Thyroid gland (tissue), 4 donors: ENCODE measurements around the gene MAPK7. TPM values are rescaled to one million over a fixed set of nuclear protein-coding genes. Genes with fewer than 3 reads are reported as not detected.

Source experiments
- DNase-seq, 2 donors: peaks; one replicate each; pipeline ENCODE4 v3.0.0-alpha.2; 2019
- H3K27ac ChIP-seq, 3 donors: fragments of 200-600 bp; sonication (generic); 1 replicate in 2 of 3; 2 replicates in 1 of 3; pipeline ENCODE4 v1.5.1; 2016 to 2019; ENCODE audit warnings: mild to moderate bottlenecking in 1 of 3, moderate library complexity in 1 of 3
- H3K27me3 ChIP-seq: fragments of 200-600 bp; sonication (generic); one replicate; pipeline ENCODE4 v1.5.1; 2019
- H3K36me3 ChIP-seq, 2 donors: fragments of 200-600 bp; sonication (generic); one replicate each; pipeline ENCODE4 v1.5.1; 2016 to 2019
- H3K4me1 ChIP-seq, 2 donors: fragments of 200-600 bp; sonication (generic); one replicate each; pipeline ENCODE4 v1.5.1; 2017 to 2019
- H3K4me3 ChIP-seq, 3 donors: fragments of 200-600 bp; sonication (generic); replicated peaks in 1 of 3; 1 replicate in 2 of 3; 2 replicates in 1 of 3; pipeline ENCODE4 v1.5.1; 2016; ENCODE audit warnings: mild to moderate bottlenecking in 1 of 3
- H3K9me3 ChIP-seq: fragments of 200-600 bp; sonication (generic); one replicate; pipeline ENCODE4 v1.5.1; 2017
- POLR2A ChIP-seq, 2 donors: fragments of 450-650 bp; IDR thresholded peaks; one replicate each; pipeline ENCODE4 v1.6.1; 2017; ENCODE audit warnings: antibody characterized with exemption in 2 of 2, mild to moderate bottlenecking in 2 of 2, moderate library complexity in 1 of 2
- WGBS, 2 donors: methylation state at CpG; one replicate each; pipeline ENCODE4 v1.1.5; 2017; 5-methylcytosine and 5-hydroxymethylcytosine counted together
- intact Hi-C: fragments of 100-400 bp; cut with DNase I; formaldehyde crosslinking; loops from one replicate; pipeline ENCODE4 v1.15.1; 2023
- total RNA-seq, 4 donors: library from RNA; depleted of rRNA; stranded (reverse); fragments of >200 nt; gene quantifications; one replicate each; pipeline ENCODE4 v1.2.3, GENCODE V29; 2016
- TF ChIP-seq, protein P1 (sequence below), 6 experiments: fragments of 200-600 bp in 3 of 6; fragments of 450-650 bp in 3 of 6; sonication (generic) in 3 of 6; IDR thresholded peaks; one replicate each; pipeline ENCODE4 v1.5.1; 2016 to 2019; ENCODE audit warnings: antibody characterized with exemption in 6 of 6, mild to moderate bottlenecking in 2 of 6, inconsistent platforms in 1 of 6, moderate library complexity in 1 of 6

MAPK7 gene
- total RNA-seq, 4 donors from 2014 or later, result 22.4 to 46.5 (median 31.3) TPM

- intact Hi-C loops, result no loop called here
Observed at GRCh38 chr17:19372866-19373504, 5.3 kb upstream of the MAPK7 start.

DNA sequence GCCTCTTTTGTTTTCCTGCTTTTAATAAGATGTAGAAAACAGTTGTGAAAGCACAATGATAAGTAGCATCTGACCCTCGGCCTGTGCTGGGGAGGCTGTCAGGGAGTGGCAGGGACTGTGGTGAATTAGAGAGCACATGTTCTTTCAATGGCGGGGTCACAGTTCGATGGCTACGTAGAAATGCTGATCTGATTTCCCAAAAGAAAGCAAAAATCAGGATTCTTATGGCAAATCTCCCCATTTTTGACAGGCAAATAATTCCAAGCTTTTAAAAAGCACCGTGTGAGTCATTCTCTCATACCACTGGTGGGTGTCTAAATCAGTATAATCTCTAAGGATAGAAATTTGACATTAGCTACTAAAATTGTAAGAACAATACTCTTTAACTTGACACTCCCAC, 4.2 kb upstream of the MAPK7 start:
- Histone ChIP-seq H3K27ac (no peak overlapping the region), H3K36me3 (no peaks in the 10 kb centered on the region), H3K27me3 (no peaks in the 10 kb centered on the region), H3K4me1 (peaks cover 5 to 7% of the 10 kb centered on the region in 2 donors), H3K4me3 (no peak overlapping the region), H3K9me3 (no peaks in the 10 kb centered on the region)
- DNase-seq, result no peak
- TF ChIP-seq POLR2A (IDR thresholded peaks at IDR 0.05), result no peak
- TF ChIP-seq, protein P1, sequence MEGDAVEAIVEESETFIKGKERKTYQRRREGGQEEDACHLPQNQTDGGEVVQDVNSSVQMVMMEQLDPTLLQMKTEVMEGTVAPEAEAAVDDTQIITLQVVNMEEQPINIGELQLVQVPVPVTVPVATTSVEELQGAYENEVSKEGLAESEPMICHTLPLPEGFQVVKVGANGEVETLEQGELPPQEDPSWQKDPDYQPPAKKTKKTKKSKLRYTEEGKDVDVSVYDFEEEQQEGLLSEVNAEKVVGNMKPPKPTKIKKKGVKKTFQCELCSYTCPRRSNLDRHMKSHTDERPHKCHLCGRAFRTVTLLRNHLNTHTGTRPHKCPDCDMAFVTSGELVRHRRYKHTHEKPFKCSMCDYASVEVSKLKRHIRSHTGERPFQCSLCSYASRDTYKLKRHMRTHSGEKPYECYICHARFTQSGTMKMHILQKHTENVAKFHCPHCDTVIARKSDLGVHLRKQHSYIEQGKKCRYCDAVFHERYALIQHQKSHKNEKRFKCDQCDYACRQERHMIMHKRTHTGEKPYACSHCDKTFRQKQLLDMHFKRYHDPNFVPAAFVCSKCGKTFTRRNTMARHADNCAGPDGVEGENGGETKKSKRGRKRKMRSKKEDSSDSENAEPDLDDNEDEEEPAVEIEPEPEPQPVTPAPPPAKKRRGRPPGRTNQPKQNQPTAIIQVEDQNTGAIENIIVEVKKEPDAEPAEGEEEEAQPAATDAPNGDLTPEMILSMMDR (IDR thresholded peaks at IDR 0.05), result no peak
- 90% methylated on average over 5 of the region's 5 CpGs for WGBS, 2 donors
- intact Hi-C loops, result no loop called here

More at GRCh38 chr17:19372866-19373504, 5.3 kb upstream of the MAPK7 start:
- no peak for DNase-seq
- Histone ChIP-seq H3K4me1 (peaks cover 0 to 3% of the 10 kb centered on the region in 2 donors), H3K27me3 (no peaks in the 10 kb centered on the region), H3K9me3 (no peaks in the 10 kb centered on the region), H3K27ac (no peak overlapping the region), H3K36me3 (no peaks in the 10 kb centered on the region), H3K4me3 (no peak overlapping the region)
- TF ChIP-seq POLR2A (IDR thresholded peaks at IDR 0.05), result no peak
- TF ChIP-seq, protein P1 (IDR thresholded peaks at IDR 0.05), result no peak
- 87 to 89% methylated on average over 8 of the region's 8 CpGs for WGBS, 2 donors

DNA sequence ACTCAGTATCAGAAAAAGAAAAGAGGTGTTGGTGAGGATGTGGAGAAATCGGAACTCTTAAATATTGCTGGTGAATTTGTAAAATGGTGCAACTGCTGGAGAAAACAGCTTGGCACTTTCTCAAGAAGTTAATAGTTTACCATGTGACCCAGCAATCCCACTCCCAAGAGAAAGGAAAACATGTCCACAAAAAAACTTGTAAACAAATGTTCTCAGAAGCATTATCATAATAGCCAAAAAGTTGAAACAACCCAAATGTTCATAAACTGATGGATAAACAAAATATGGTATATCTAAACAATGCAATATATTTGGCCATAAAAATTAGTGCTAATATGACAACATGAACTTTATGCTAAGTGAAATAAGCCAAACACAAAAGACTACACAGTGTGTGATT, 2.6 kb upstream of the MAPK7 start:
- Histone ChIP-seq H3K9me3 (no peaks in the 10 kb centered on the region), H3K27me3 (no peaks in the 10 kb centered on the region), H3K27ac (no peak overlapping the region), H3K4me3 (no peak overlapping the region), H3K4me1 (peaks cover 6 to 8% of the 10 kb centered on the region in 2 donors), H3K36me3 (peaks cover 4 to 9% of the 10 kb centered on the region in 2 donors)
- DNase-seq, result no peak
- intact Hi-C loops, result no loop called here
- TF ChIP-seq, protein P1 (IDR thresholded peaks at IDR 0.05), result no peak
- TF ChIP-seq POLR2A (IDR thresholded peaks at IDR 0.05), result no peak
- WGBS, 2 donors, result 98% methylated on average over 1 of the region's 1 CpG

GRCh38 chr17:19376811-19377210, 1.5 kb upstream of the MAPK7 start:
- Histone ChIP-seq H3K4me3 (peak overlapping the region in 1 of 3 donors; percentile 80), H3K36me3 (peaks cover 14 to 20% of the 10 kb centered on the region in 2 donors), H3K27me3 (no peaks in the 10 kb centered on the region), H3K4me1 (peaks cover 6 to 8% of the 10 kb centered on the region in 2 donors), H3K9me3 (no peaks in the 10 kb centered on the region), H3K27ac (peak overlapping the region in 2 of 3 donors; percentile 81 to 86)
- DNase-seq, result no peak
- intact Hi-C loops, result no loop called here
- 43 to 50% methylated on average over 2 of the region's 2 CpGs for WGBS, 2 donors
- TF ChIP-seq, protein P1 (IDR thresholded peaks at IDR 0.05), result no peak
- TF ChIP-seq POLR2A (IDR thresholded peaks at IDR 0.05), result no peak

- WGBS, 2 donors, result 0 to 1% methylated on average over 23 to 32 of the region's 67 CpGs
- H3K27me3 ChIP-seq, result no peaks in the 10 kb centered on the region
- no peaks in the 10 kb centered on the region for H3K9me3 ChIP-seq
- peaks cover 6 to 8% of the 10 kb centered on the region in 2 donors for H3K4me1 ChIP-seq
- H3K4me3 ChIP-seq, result peak overlapping the region; percentile 27 to 80 (median 75)
- H3K36me3 ChIP-seq, result peaks cover 24 to 30% of the 10 kb centered on the region in 2 donors
- DNase-seq, result peak; percentile 99
- intact Hi-C loops, result no loop called here
- peak in 1 of 2 donors; percentile 78 for TF ChIP-seq POLR2A (IDR thresholded peaks at IDR 0.05)
- TF ChIP-seq, protein P1 (IDR thresholded peaks at IDR 0.05), result no peak
- peak overlapping the region; percentile 81 to 86 (median 81) for H3K27ac ChIP-seq
Observed at GRCh38 chr17:19377602-19378415, 489 bp upstream of the MAPK7 start.
